ENCODE measurements around the gene LIN28A. TPM values are rescaled to one million over a fixed set of nuclear protein-coding genes. Genes with fewer than 3 reads are reported as not detected.
A peak's percentile ranks its signal among the peaks of the same experiment; 100 is the strongest.

Gene LIN28A, protein sequence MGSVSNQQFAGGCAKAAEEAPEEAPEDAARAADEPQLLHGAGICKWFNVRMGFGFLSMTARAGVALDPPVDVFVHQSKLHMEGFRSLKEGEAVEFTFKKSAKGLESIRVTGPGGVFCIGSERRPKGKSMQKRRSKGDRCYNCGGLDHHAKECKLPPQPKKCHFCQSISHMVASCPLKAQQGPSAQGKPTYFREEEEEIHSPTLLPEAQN
- polyA plus RNA-seq (2013): 0.04 TPM

DNA sequence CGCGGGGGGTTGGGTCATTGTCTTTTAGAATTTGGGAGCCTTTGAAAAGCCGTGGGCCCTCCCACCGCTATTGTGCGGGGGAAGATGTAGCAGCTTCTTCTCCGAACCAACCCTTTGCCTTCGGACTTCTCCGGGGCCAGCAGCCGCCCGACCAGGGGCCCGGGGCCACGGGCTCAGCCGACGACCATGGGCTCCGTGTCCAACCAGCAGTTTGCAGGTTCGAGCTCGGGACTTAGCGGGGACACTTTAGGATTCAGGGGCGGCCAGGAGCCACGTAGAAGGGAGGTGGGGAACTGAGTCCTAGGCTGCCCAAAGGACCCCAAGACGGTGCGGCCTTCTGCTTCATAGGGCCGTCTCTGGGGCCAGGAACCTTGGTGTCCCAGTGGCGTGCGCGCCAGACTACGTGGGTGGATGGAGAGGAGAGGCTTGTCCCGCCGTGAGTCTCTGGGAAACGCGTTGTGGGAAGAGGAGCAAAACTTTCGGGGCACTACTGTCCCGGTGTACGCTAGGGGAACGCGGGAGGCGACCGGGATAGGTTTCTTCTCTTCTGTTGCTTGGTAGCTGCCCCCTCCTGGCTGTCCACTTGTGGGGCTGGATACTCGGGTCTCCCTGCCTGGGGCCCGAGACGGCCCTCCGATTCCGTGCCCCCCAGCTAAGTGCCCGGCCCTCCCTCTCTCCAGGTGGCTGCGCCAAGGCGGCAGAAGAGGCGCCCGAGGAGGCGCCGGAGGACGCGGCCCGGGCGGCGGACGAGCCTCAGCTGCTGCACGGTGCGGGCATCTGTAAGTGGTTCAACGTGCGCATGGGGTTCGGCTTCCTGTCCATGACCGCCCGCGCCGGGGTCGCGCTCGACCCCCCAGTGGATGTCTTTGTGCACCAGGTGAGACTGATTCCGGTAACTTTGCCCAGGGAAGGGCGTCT is at the start of gene LIN28A:
TSS of gene LIN28A (plus strand) at position 112 of the 918 bp plus-strand sequence. CDS start at position 187, 75 bp downstream.
- no peak within 1 kb of the TSS for H3K27ac ChIP-seq (ENCODE audit: insufficient read depth in 1 of 2, low read depth in 1 of 2, low read length in 2 of 2, poor library complexity in 1 of 2, severe bottlenecking in 2 of 2)
- H3K4me1 ChIP-seq (ENCODE audit: control extremely low read depth in 1 of 4, control insufficient read depth in 4 of 4, insufficient read depth in 4 of 4, low read length in 3 of 4): peaks cover 0 to 14% (median 13%) of the 10 kb centered on the region in 4 experiments
- no peaks in the 10 kb centered on the region for H3K9me3 ChIP-seq (ENCODE audit: control extremely low read depth in 1 of 5, control insufficient read depth in 4 of 5, insufficient read depth in 2 of 5, low read depth in 1 of 5, low read length in 4 of 5)
- WGBS (ENCODE audit: insufficient coverage): 5% methylated on average over 64 of the region's 70 CpGs
- CTCF ChIA-PET: no interaction called here
- H3K36me3 ChIP-seq (ENCODE audit: control insufficient read depth in 4 of 4, insufficient read depth in 4 of 4, low read length in 3 of 4): no peaks in the 10 kb centered on the region
- DNase-seq: no peak
- POLR2A ChIA-PET: interaction anchor here (0.6 kb wide), 1 partner anchor 106 kb away, joined by 5 read pairs; no protein-coding TSS in a partner anchor
- peaks cover 5 to 75% (median 38%) of the 10 kb centered on the region in 5 experiments for H3K27me3 ChIP-seq (replicated peaks in 2 of 5; ENCODE audit: control insufficient read depth in 4 of 5, insufficient read depth in 5 of 5, low read length in 4 of 5)
- H3K4me3 ChIP-seq (ENCODE audit: control insufficient read depth in 1 of 7, extremely low read depth in 1 of 7, insufficient read depth in 4 of 7, low read depth in 2 of 7, low read length in 6 of 7): no peak within 1 kb of the TSS

DNA sequence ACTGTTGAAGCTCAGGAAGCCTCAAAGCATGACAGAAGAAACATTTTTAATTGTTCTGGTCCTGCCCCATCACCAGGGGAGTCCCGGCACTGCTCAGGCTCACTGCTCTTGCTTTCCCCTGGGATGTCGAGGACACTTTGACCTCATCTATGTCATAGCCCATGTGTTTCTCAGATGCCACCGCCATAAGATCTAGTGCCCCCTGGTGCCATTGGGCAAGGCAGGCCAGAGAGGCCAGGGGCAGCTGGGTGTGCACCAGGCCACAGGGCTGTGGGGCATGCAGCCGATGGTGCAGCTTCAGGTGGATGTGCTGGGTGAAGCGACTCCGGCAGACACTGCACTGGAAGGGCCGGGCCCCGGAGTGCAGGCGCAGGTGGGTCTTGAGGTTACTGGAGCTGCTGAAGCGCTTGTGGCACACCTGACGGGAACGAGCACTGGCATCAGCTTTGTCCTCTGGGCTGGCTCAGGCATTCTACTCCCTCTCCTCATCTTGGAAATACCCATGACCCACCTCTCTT is 49.0 kb upstream of the LIN28A start:
- POLR2A ChIA-PET: no interaction called here
- H3K27me3 ChIP-seq (replicated peaks in 2 of 5; ENCODE audit: control insufficient read depth in 4 of 5, insufficient read depth in 5 of 5, low read length in 4 of 5): peaks cover 0 to 40% (median 15%) of the 10 kb centered on the region in 5 experiments
- WGBS (ENCODE audit: insufficient coverage): 97% methylated on average over 12 of the region's 12 CpGs

GRCh38 chr1:26362331-26362730 is 48.3 kb upstream of the LIN28A start:
- Histone ChIP-seq H3K36me3 (ENCODE audit: control insufficient read depth in 4 of 4, insufficient read depth in 4 of 4, low read length in 3 of 4) (no peaks in the 10 kb centered on the region), H3K4me1 (ENCODE audit: control extremely low read depth in 1 of 4, control insufficient read depth in 4 of 4, insufficient read depth in 4 of 4, low read length in 3 of 4) (peaks cover 0 to 40% (median 35%) of the 10 kb centered on the region in 4 experiments), H3K27me3 (replicated peaks in 2 of 5; ENCODE audit: control insufficient read depth in 4 of 5, insufficient read depth in 5 of 5, low read length in 4 of 5) (peaks cover 0 to 40% (median 15%) of the 10 kb centered on the region in 5 experiments), H3K27ac (ENCODE audit: insufficient read depth in 1 of 2, low read depth in 1 of 2, low read length in 2 of 2, poor library complexity in 1 of 2, severe bottlenecking in 2 of 2) (no peak overlapping the region), H3K9me3 (ENCODE audit: control extremely low read depth in 1 of 5, control insufficient read depth in 4 of 5, insufficient read depth in 2 of 5, low read depth in 1 of 5, low read length in 4 of 5) (no peaks in the 10 kb centered on the region), H3K4me3 (ENCODE audit: control insufficient read depth in 1 of 7, extremely low read depth in 1 of 7, insufficient read depth in 4 of 7, low read depth in 2 of 7, low read length in 6 of 7) (no peak overlapping the region)
- no peak for DNase-seq
- WGBS (ENCODE audit: insufficient coverage): 100% methylated on average over 2 of the region's 3 CpGs
- ChIA-PET CTCF (interaction anchor here (0.7 to 2.3 kb wide), 14 partner anchors 11 to 160 kb away, joined by 3 to 8 read pairs (median 4); no protein-coding TSS in a partner anchor), POLR2A (interaction anchor here (0.6 kb wide), 1 partner anchor 124 kb away, joined by 3 read pairs; no protein-coding TSS in a partner anchor)

More for the DNA sequence above, 49.0 kb upstream of the LIN28A start:
- H3K9me3 ChIP-seq (ENCODE audit: control extremely low read depth in 1 of 5, control insufficient read depth in 4 of 5, insufficient read depth in 2 of 5, low read depth in 1 of 5, low read length in 4 of 5): no peaks in the 10 kb centered on the region
- no peak for DNase-seq
- no peak overlapping the region for H3K4me3 ChIP-seq (ENCODE audit: control insufficient read depth in 1 of 7, extremely low read depth in 1 of 7, insufficient read depth in 4 of 7, low read depth in 2 of 7, low read length in 6 of 7)
- CTCF ChIA-PET: interaction anchor here (0.7 to 1.4 kb wide), 9 partner anchors 13 to 159 kb away, joined by 3 to 6 read pairs (median 3); no protein-coding TSS in a partner anchor
- no peaks in the 10 kb centered on the region for H3K36me3 ChIP-seq (ENCODE audit: control insufficient read depth in 4 of 4, insufficient read depth in 4 of 4, low read length in 3 of 4)
- no peak overlapping the region for H3K27ac ChIP-seq (ENCODE audit: insufficient read depth in 1 of 2, low read depth in 1 of 2, low read length in 2 of 2, poor library complexity in 1 of 2, severe bottlenecking in 2 of 2)
- H3K4me1 ChIP-seq (ENCODE audit: control extremely low read depth in 1 of 4, control insufficient read depth in 4 of 4, insufficient read depth in 4 of 4, low read length in 3 of 4): peaks cover 0 to 40% (median 35%) of the 10 kb centered on the region in 4 experiments

- WGBS (ENCODE audit: insufficient coverage): 34% methylated on average over 17 of the region's 26 CpGs
- CTCF ChIA-PET: interaction anchor here (0.8 to 2.5 kb wide), 31 partner anchors 10 to 1021 kb away, joined by 3 to 29 read pairs (median 4); partner anchors contain the start of genes DHDDS and ZNF683
- Histone ChIP-seq H3K27me3 (replicated peaks in 2 of 5; ENCODE audit: control insufficient read depth in 4 of 5, insufficient read depth in 5 of 5, low read length in 4 of 5) (peaks cover 0 to 32% (median 11%) of the 10 kb centered on the region in 5 experiments), H3K4me3 (ENCODE audit: control insufficient read depth in 1 of 7, extremely low read depth in 1 of 7, insufficient read depth in 4 of 7, low read depth in 2 of 7, low read length in 6 of 7) (no peak overlapping the region), H3K27ac (ENCODE audit: insufficient read depth in 1 of 2, low read depth in 1 of 2, low read length in 2 of 2, poor library complexity in 1 of 2, severe bottlenecking in 2 of 2) (no peak overlapping the region), H3K36me3 (ENCODE audit: control insufficient read depth in 4 of 4, insufficient read depth in 4 of 4, low read length in 3 of 4) (no peaks in the 10 kb centered on the region), H3K9me3 (ENCODE audit: control extremely low read depth in 1 of 5, control insufficient read depth in 4 of 5, insufficient read depth in 2 of 5, low read depth in 1 of 5, low read length in 4 of 5) (no peaks in the 10 kb centered on the region), H3K4me1 (ENCODE audit: control extremely low read depth in 1 of 4, control insufficient read depth in 4 of 4, insufficient read depth in 4 of 4, low read length in 3 of 4) (peaks cover 0 to 40% (median 35%) of the 10 kb centered on the region in 4 experiments)
- POLR2A ChIA-PET: no interaction called here
- peak; percentile 85 to 95 (median 94) for DNase-seq
Observed at GRCh38 chr1:26363549-26364448, 46.8 kb upstream of the LIN28A start.

- POLR2A ChIA-PET: interaction anchor here (1.0 kb wide), 1 partner anchor 13 kb away, joined by 3 read pairs; no protein-coding TSS in a partner anchor
Observed at GRCh38 chr1:26364956-26365355, 45.7 kb upstream of the LIN28A start.

DNA sequence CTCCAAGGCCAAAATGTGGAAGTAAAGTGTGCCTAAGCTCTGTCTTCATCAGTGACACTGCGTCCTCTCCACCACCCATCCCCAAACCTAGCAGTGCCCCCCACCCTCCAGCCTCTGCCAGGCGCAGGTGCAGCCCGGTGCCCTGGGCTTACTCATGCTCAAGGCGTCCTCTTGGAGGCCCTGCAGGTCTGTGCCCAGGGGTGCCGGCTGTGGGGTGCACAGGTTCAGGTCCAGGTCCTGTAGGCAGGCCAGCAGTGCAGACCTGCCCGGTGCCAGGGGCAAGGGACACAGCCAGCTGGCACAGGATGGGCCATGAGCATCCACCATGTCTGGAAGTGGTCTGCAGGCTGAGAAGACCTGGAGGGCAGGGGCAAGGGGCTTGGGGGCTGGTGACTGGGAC is 43.2 kb upstream of the LIN28A start:
- H3K36me3 ChIP-seq (ENCODE audit: control insufficient read depth in 4 of 4, insufficient read depth in 4 of 4, low read length in 3 of 4): no peaks in the 10 kb centered on the region
- POLR2A ChIA-PET: no interaction called here
- WGBS (ENCODE audit: insufficient coverage): 100% methylated on average over 5 of the region's 6 CpGs
- no peak for DNase-seq
- H3K4me3 ChIP-seq (ENCODE audit: control insufficient read depth in 1 of 7, extremely low read depth in 1 of 7, insufficient read depth in 4 of 7, low read depth in 2 of 7, low read length in 6 of 7): no peak overlapping the region
- peaks cover 0 to 2% (median 0%) of the 10 kb centered on the region in 5 experiments for H3K9me3 ChIP-seq (ENCODE audit: control extremely low read depth in 1 of 5, control insufficient read depth in 4 of 5, insufficient read depth in 2 of 5, low read depth in 1 of 5, low read length in 4 of 5)
- H3K27ac ChIP-seq (ENCODE audit: insufficient read depth in 1 of 2, low read depth in 1 of 2, low read length in 2 of 2, poor library complexity in 1 of 2, severe bottlenecking in 2 of 2): no peak overlapping the region
- no peaks in the 10 kb centered on the region for H3K27me3 ChIP-seq (replicated peaks in 2 of 5; ENCODE audit: control insufficient read depth in 4 of 5, insufficient read depth in 5 of 5, low read length in 4 of 5)
- H3K4me1 ChIP-seq (ENCODE audit: control extremely low read depth in 1 of 4, control insufficient read depth in 4 of 4, insufficient read depth in 4 of 4, low read length in 3 of 4): peaks cover 0 to 51% (median 42%) of the 10 kb centered on the region in 4 experiments
- CTCF ChIA-PET: interaction anchor here (2.2 kb wide), 1 partner anchor 49 kb away, joined by 6 read pairs; no protein-coding TSS in a partner anchor

More at GRCh38 chr1:26364956-26365355, 45.7 kb upstream of the LIN28A start:
- H3K4me1 ChIP-seq (ENCODE audit: control extremely low read depth in 1 of 4, control insufficient read depth in 4 of 4, insufficient read depth in 4 of 4, low read length in 3 of 4): peaks cover 0 to 41% (median 36%) of the 10 kb centered on the region in 4 experiments
- no peak overlapping the region for H3K27ac ChIP-seq (ENCODE audit: insufficient read depth in 1 of 2, low read depth in 1 of 2, low read length in 2 of 2, poor library complexity in 1 of 2, severe bottlenecking in 2 of 2)
- no peaks in the 10 kb centered on the region for H3K36me3 ChIP-seq (ENCODE audit: control insufficient read depth in 4 of 4, insufficient read depth in 4 of 4, low read length in 3 of 4)
- WGBS (ENCODE audit: insufficient coverage): 3% methylated on average over 8 of the region's 9 CpGs
- H3K4me3 ChIP-seq (ENCODE audit: control insufficient read depth in 1 of 7, extremely low read depth in 1 of 7, insufficient read depth in 4 of 7, low read depth in 2 of 7, low read length in 6 of 7): peak overlapping the region in 1 of 7 experiments; percentile 42
- H3K9me3 ChIP-seq (ENCODE audit: control extremely low read depth in 1 of 5, control insufficient read depth in 4 of 5, insufficient read depth in 2 of 5, low read depth in 1 of 5, low read length in 4 of 5): no peaks in the 10 kb centered on the region
- no peak for DNase-seq
- CTCF ChIA-PET: interaction anchor here (0.7 to 2.5 kb wide), 20 partner anchors 9 to 238 kb away, joined by 3 to 29 read pairs (median 6); partner anchors contain the start of genes CEP85, DHDDS and ZNF683
- H3K27me3 ChIP-seq (replicated peaks in 2 of 5; ENCODE audit: control insufficient read depth in 4 of 5, insufficient read depth in 5 of 5, low read length in 4 of 5): peaks cover 0 to 21% (median 8%) of the 10 kb centered on the region in 5 experiments
